Loucy (cell line): ENCODE measurements around the gene CLN5.

ENCODE experiments used
- H2AFZ ChIP-seq: fragments of 200-600 bp; sonication (generic); 2 replicates; pipeline ENCODE4 v1.6.0; 2016; ENCODE audit warnings: antibody characterized with exemption, mild to moderate bottlenecking, low read length, moderate library complexity
- H3F3A ChIP-seq: fragments of 200-600 bp; 2 replicates; pipeline ENCODE4 v1.6.0; 2016; ENCODE audit warnings: antibody characterized with exemption, low read depth, mild to moderate bottlenecking
- H3K27me3 ChIP-seq: fragments of 200-600 bp; sonication (generic); 2 replicates; pipeline ENCODE4 v1.6.1; 2014; ENCODE audit warnings: low read length, mild to moderate bottlenecking; ENCODE audit not compliant: insufficient read depth, poor library complexity, severe bottlenecking
- H3K36me3 ChIP-seq: fragments of 200-600 bp; sonication (generic); 2 replicates; pipeline ENCODE4 v1.6.1; 2016; ENCODE audit warnings: low read length; ENCODE audit not compliant: insufficient read depth
- H3K4me1 ChIP-seq: fragments of 200-600 bp; sonication (generic); 2 replicates; pipeline ENCODE4 v1.5.1; 2014; ENCODE audit warnings: low read length, mild to moderate bottlenecking; ENCODE audit not compliant: insufficient read depth, poor library complexity, severe bottlenecking
- H3K4me2 ChIP-seq: fragments of 200-600 bp; sonication (generic); 2 replicates; pipeline ENCODE4 v1.6.0; 2014; ENCODE audit warnings: antibody characterized with exemption, low read length, low read depth, mild to moderate bottlenecking; ENCODE audit not compliant: poor library complexity, severe bottlenecking
- H3K4me3 ChIP-seq: fragments of 200-600 bp; sonication (generic); 2 replicates; pipeline ENCODE4 v1.5.1; 2014; ENCODE audit warnings: low read length, mild to moderate bottlenecking, mixed read lengths; ENCODE audit not compliant: poor library complexity, severe bottlenecking
- H3K79me2 ChIP-seq: fragments of 200-600 bp; sonication (generic); 2 replicates; pipeline ENCODE4 v1.6.1; 2014; ENCODE audit warnings: low read length; ENCODE audit not compliant: insufficient read depth
- H3K9ac ChIP-seq: fragments of 200-600 bp; sonication (generic); 2 replicates; pipeline ENCODE4 v1.6.0; 2014; ENCODE audit warnings: mild to moderate bottlenecking, low read depth, low read length, moderate library complexity; ENCODE audit not compliant: poor library complexity, severe bottlenecking
- H3K9me2 ChIP-seq: fragments of 200-600 bp; sonication (generic); replicated peaks from 2 replicates; pipeline ENCODE4 v1.6.1; 2016; ENCODE audit warnings: low read depth, low read length, mixed read lengths
- H3K9me3 ChIP-seq: fragments of 200-600 bp; sonication (generic); 2 replicates; pipeline ENCODE4 v1.6.1; 2014; ENCODE audit warnings: mild to moderate bottlenecking, antibody characterized with exemption, low read length, low read depth; ENCODE audit not compliant: insufficient read depth
- H4K20me1 ChIP-seq: fragments of 200-600 bp; sonication (generic); 2 replicates; pipeline ENCODE4 v1.6.0; 2014; ENCODE audit warnings: antibody characterized with exemption, low read length, mild to moderate bottlenecking; ENCODE audit not compliant: insufficient read depth, poor library complexity, severe bottlenecking
- EZH2phosphoT487 ChIP-seq: fragments of 200-600 bp; IDR thresholded peaks from 2 replicates; pipeline ENCODE4 v1.6.1; 2018; ENCODE audit warnings: antibody characterized with exemption, mild to moderate bottlenecking, moderate library complexity, borderline replicate concordance
- TF ChIP-seq, protein P1 (sequence below): fragments of 200-600 bp; sonication (generic); conservative IDR thresholded peaks from 2 replicates; pipeline ENCODE4 v1.5.1; 2014; ENCODE audit warnings: mild to moderate bottlenecking, antibody characterized with exemption, low read length

Gene CLN5

GRCh38 chr13:77000475-77000874 is 8.6 kb downstream of the CLN5 start:
- no peak overlapping the region for H2AFZ ChIP-seq
- TF ChIP-seq, protein P1, sequence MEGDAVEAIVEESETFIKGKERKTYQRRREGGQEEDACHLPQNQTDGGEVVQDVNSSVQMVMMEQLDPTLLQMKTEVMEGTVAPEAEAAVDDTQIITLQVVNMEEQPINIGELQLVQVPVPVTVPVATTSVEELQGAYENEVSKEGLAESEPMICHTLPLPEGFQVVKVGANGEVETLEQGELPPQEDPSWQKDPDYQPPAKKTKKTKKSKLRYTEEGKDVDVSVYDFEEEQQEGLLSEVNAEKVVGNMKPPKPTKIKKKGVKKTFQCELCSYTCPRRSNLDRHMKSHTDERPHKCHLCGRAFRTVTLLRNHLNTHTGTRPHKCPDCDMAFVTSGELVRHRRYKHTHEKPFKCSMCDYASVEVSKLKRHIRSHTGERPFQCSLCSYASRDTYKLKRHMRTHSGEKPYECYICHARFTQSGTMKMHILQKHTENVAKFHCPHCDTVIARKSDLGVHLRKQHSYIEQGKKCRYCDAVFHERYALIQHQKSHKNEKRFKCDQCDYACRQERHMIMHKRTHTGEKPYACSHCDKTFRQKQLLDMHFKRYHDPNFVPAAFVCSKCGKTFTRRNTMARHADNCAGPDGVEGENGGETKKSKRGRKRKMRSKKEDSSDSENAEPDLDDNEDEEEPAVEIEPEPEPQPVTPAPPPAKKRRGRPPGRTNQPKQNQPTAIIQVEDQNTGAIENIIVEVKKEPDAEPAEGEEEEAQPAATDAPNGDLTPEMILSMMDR: no peak
- peak; percentile 61; the same call in 1 of the 2 replicates for TF ChIP-seq EZH2phosphoT487

GRCh38 chr13:77001540-77001939 is 9.7 kb downstream of the CLN5 start:
- H3F3A ChIP-seq: peaks cover 9% of the 10 kb centered on the region; the same call in 1 of the 2 replicates
- H3K27me3 ChIP-seq: no peaks in the 10 kb centered on the region
- peaks cover 22% of the 10 kb centered on the region; the same call in 1 of the 2 replicates for H3K36me3 ChIP-seq
- peaks cover 53% of the 10 kb centered on the region for H4K20me1 ChIP-seq
- peaks cover 5% of the 10 kb centered on the region; the same call in 1 of the 2 replicates for H3K79me2 ChIP-seq
- H3K4me1 ChIP-seq: peaks cover 29% of the 10 kb centered on the region
- no peak overlapping the region for H3K4me2 ChIP-seq
- no peaks in the 10 kb centered on the region for H3K9me3 ChIP-seq
- no peaks in the 10 kb centered on the region for H3K9me2 ChIP-seq
- H2AFZ ChIP-seq: no peak overlapping the region
- no peak overlapping the region for H3K4me3 ChIP-seq
- TF ChIP-seq EZH2phosphoT487: no peak
- TF ChIP-seq, protein P1: no peak
- no peak overlapping the region for H3K9ac ChIP-seq

More at GRCh38 chr13:77000475-77000874, 8.6 kb downstream of the CLN5 start:
- Histone ChIP-seq H3K79me2 (no peaks in the 10 kb centered on the region), H3K27me3 (no peaks in the 10 kb centered on the region), H3K9me3 (no peaks in the 10 kb centered on the region), H3F3A (peaks cover 9% of the 10 kb centered on the region; the same call in 1 of the 2 replicates), H3K4me1 (peaks cover 29% of the 10 kb centered on the region), H3K4me3 (peak overlapping the region; percentile 20), H4K20me1 (peaks cover 46% of the 10 kb centered on the region), H3K36me3 (peaks cover 18% of the 10 kb centered on the region; the same call in 1 of the 2 replicates), H3K9me2 (no peaks in the 10 kb centered on the region), H3K4me2 (peak overlapping the region; percentile 51), H3K9ac (no peak overlapping the region)

DNA sequence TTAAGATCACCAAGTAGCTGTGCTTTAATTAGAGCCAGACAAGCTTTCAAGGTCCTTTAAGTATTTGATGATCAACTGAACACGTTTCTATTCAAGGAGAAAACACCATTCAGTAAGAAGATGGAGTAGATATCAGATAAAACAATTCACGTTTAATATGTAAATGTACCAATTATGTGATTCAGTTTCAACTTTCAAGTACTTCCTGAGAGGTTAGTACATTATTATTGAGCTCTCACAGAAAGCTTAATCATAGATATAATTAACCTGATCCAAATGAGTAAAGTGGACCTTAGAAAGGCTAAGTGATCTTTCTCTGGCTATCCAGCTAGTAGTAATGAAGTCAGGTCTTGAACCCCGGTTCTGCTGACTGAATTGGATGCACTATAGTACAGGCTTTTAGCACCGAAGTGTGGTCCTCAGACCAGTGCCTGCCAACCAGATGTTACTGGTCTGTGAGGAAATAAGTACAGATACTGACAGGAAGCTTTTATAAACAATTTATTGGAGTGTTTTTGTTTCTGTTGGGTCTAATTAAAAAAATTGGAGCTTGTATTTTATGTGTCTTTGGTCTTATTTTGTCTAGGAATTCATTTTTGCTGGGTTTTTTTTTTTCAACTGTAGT is 10.2 kb downstream of the CLN5 start:
- Histone ChIP-seq H3K9me2 (no peaks in the 10 kb centered on the region), H3F3A (peaks cover 9% of the 10 kb centered on the region; the same call in 1 of the 2 replicates), H3K9ac (no peak overlapping the region), H3K36me3 (peaks cover 27% of the 10 kb centered on the region; the same call in 1 of the 2 replicates), H3K4me1 (peaks cover 29% of the 10 kb centered on the region), H2AFZ (no peak overlapping the region), H3K4me3 (no peak overlapping the region), H3K79me2 (peaks cover 7% of the 10 kb centered on the region; the same call in 1 of the 2 replicates), H3K27me3 (no peaks in the 10 kb centered on the region), H4K20me1 (peaks cover 54% of the 10 kb centered on the region), H3K9me3 (no peaks in the 10 kb centered on the region), H3K4me2 (no peak overlapping the region)
- TF ChIP-seq, protein P1: no peak
- TF ChIP-seq EZH2phosphoT487: no peak
